Choroid plexus epithelial cell (primary cell): ENCODE results near the gene FGF8.

ENCODE experiments used
- DNase-seq: peaks from one replicate; pipeline ENCODE4 v3.0.0-alpha.2; 2010; ENCODE audit warnings: low read depth
- H3K4me3 ChIP-seq: 2 replicates; pipeline ENCODE4 v1.5.1; 2011; ENCODE audit warnings: low read depth, mild to moderate bottlenecking, control low read depth, low read length, moderate library complexity
- TF ChIP-seq, protein P1 (sequence below): conservative IDR thresholded peaks from 2 replicates; pipeline ENCODE4 v1.5.1; 2011; ENCODE audit warnings: low read depth, mild to moderate bottlenecking, control low read depth, inconsistent platforms, low read length, moderate library complexity

FGF8 gene

GRCh38 chr10:101781984-101782810 is 6.3 kb upstream of the FGF8 start:
- DNase-seq = no peak
- TF ChIP-seq, protein P1, sequence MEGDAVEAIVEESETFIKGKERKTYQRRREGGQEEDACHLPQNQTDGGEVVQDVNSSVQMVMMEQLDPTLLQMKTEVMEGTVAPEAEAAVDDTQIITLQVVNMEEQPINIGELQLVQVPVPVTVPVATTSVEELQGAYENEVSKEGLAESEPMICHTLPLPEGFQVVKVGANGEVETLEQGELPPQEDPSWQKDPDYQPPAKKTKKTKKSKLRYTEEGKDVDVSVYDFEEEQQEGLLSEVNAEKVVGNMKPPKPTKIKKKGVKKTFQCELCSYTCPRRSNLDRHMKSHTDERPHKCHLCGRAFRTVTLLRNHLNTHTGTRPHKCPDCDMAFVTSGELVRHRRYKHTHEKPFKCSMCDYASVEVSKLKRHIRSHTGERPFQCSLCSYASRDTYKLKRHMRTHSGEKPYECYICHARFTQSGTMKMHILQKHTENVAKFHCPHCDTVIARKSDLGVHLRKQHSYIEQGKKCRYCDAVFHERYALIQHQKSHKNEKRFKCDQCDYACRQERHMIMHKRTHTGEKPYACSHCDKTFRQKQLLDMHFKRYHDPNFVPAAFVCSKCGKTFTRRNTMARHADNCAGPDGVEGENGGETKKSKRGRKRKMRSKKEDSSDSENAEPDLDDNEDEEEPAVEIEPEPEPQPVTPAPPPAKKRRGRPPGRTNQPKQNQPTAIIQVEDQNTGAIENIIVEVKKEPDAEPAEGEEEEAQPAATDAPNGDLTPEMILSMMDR = no peak
- H3K4me3 ChIP-seq = peak overlapping the region; percentile 63

GRCh38 chr10:101781655-101781983 is 5.7 kb upstream of the FGF8 start:
- no peak for DNase-seq
- no peak overlapping the region for H3K4me3 ChIP-seq

GRCh38 chr10:101780818-101781654 is 5.1 kb upstream of the FGF8 start:
- peak; percentile 77 for DNase-seq
- H3K4me3 ChIP-seq = no peak overlapping the region
- TF ChIP-seq, protein P1 = peak; percentile 92

More at GRCh38 chr10:101781655-101781983, 5.7 kb upstream of the FGF8 start:
- TF ChIP-seq, protein P1 = no peak

- TF ChIP-seq, protein P1 = no peak
- no peak for DNase-seq
- peak overlapping the region; percentile 35 for H3K4me3 ChIP-seq
These were observed 4.4 kb upstream of the FGF8 start for GRCh38 chr10:101780187-101780817.

- TF ChIP-seq, protein P1 = peak; percentile 74
- peak; percentile 67 for DNase-seq
- H3K4me3 ChIP-seq = peak overlapping the region; percentile 49
These were observed 3.8 kb upstream of the FGF8 start for GRCh38 chr10:101779544-101780186.

- TF ChIP-seq, protein P1 = no peak
- H3K4me3 ChIP-seq = peak overlapping the region; percentile 49
- DNase-seq = peak; percentile 54
These were observed 3.0 kb upstream of the FGF8 start for GRCh38 chr10:101778781-101779543.
